ENCODE results near the gene PLXDC2.

DNA sequence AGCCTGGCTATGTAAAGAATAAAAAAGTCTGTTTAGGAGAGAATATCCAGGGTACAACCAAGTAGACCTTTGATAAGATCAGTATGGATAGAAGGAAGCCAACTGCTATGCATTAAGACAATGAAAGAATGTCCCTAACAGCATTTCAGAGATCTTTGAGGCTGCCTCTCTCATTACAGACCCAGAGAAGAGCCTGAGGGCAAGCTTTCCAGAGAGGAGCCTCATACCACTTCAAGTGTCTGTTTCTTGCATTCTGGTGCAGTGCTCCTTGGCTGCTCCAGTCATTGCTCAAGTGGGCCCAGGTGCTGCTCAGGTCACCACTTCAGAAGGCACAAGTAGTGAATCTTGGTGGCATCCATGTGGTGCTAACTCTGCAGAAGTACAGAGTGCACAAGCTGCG, 514.0 kb downstream of the PLXDC2 start:
- no peak for TF ChIP-seq TARDBP (IDR thresholded peaks at IDR 0.05)
- no peak for TF ChIP-seq LEF1 (IDR thresholded peaks at IDR 0.05; ENCODE audit: borderline replicate concordance)
- TF ChIP-seq L3MBTL2 (conservative IDR thresholded peaks at IDR 0.05): no peak
- TF ChIP-seq SUZ12 (IDR thresholded peaks at IDR 0.05): no peak
- TF ChIP-seq, protein P1, sequence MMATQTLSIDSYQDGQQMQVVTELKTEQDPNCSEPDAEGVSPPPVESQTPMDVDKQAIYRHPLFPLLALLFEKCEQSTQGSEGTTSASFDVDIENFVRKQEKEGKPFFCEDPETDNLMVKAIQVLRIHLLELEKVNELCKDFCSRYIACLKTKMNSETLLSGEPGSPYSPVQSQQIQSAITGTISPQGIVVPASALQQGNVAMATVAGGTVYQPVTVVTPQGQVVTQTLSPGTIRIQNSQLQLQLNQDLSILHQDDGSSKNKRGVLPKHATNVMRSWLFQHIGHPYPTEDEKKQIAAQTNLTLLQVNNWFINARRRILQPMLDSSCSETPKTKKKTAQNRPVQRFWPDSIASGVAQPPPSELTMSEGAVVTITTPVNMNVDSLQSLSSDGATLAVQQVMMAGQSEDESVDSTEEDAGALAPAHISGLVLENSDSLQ (IDR thresholded peaks at IDR 0.05): no peak
- TF ChIP-seq SP1 (IDR thresholded peaks at IDR 0.05): no peak
- no peak for TF ChIP-seq BHLHE40 (IDR thresholded peaks at IDR 0.05; ENCODE audit: borderline replicate concordance)
- no peak for TF ChIP-seq ELF4 (IDR thresholded peaks at IDR 0.05)
- no peak for TF ChIP-seq FOXM1 (IDR thresholded peaks at IDR 0.05; ENCODE audit: borderline replicate concordance)
- no peak for TF ChIP-seq ARNT (IDR thresholded peaks at IDR 0.05)
- TF ChIP-seq FOXK2 (IDR thresholded peaks at IDR 0.05): no peak
- no peak for TF ChIP-seq NFRKB (IDR thresholded peaks at IDR 0.05)
- TF ChIP-seq CTBP1 (IDR thresholded peaks at IDR 0.05; ENCODE audit: borderline replicate concordance): no peak
